ENCODE results near the gene ZNF8.

- TF ChIP-seq POLR2A (IDR thresholded peaks at IDR 0.05) = no peak
- no peak for TF ChIP-seq CTCF (IDR thresholded peaks at IDR 0.05)
Measured at GRCh38 chr19:58277197-58277596, 1.6 kb upstream of the ZNF8 start.
